ENCODE results near the gene EPS8.

GRCh38 chr12:15819644-15820437 is 30.7 kb upstream of the EPS8 start:
- TF ChIP-seq POLR2A (IDR thresholded peaks at IDR 0.05): no peak
- no peak for TF ChIP-seq CTCF (IDR thresholded peaks at IDR 0.05)
- peak in 1 of 3 donors; percentile 12 for TF ChIP-seq POLR2AphosphoS5 (IDR thresholded peaks at IDR 0.05)
- TF ChIP-seq EP300 (IDR thresholded peaks at IDR 0.05): no peak

Data from stomach (tissue), 4 donors.